ENCODE results near the gene ISLR.

The ISLR gene

GRCh38 chr15:74170875-74171578, 2.5 kb upstream of the ISLR start:
- DNase-seq (ENCODE audit: low read depth in 2 of 3, low spot score in 2 of 3): no peak

- DNase-seq (ENCODE audit: low read depth in 2 of 3, low spot score in 2 of 3): no peak
These were observed 1.5 kb upstream of the ISLR start for GRCh38 chr15:74171965-74172541.

- DNase-seq (ENCODE audit: low read depth in 2 of 3, low spot score in 2 of 3): no peak
These were observed 670 bp upstream of the ISLR start for GRCh38 chr15:74172701-74173379.

DNA sequence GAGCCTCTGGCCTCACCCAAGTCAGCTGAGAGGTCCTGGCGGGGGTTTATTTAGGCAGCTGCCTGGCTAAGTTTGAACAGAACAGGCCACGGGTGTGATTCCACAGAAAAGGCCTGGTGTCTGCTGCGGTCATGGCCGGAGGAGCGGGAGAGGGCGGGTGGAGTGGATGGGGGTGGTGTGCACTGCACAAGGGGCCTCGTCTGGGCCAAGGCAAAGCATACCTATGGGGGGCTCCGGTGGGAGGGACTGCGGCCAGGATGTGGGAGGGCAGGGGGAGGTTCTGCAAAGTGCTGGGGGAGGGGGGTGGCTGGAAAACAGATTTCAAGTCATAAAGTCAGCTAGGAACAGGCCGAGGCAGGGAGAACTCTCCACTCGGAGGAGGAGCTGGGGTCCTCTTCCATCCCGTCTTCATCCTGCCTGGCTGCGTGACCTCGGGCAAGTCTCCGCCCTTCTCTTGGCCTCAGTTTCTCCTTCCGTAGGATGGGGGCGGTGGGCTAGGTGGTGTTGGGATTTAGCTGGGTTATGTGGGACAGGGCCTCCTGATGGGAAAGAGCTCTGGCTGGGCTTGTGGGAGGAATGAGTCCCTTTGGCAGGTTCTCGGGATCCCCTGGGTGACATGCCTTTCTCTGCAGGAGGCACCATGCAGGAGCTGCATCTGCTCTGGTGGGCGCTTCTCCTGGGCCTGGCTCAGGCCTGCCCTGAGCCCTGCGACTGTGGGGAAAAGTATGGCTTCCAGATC, 878 bp downstream of the ISLR start:
- no peak for DNase-seq (ENCODE audit: low read depth in 2 of 3, low spot score in 2 of 3)

DNA sequence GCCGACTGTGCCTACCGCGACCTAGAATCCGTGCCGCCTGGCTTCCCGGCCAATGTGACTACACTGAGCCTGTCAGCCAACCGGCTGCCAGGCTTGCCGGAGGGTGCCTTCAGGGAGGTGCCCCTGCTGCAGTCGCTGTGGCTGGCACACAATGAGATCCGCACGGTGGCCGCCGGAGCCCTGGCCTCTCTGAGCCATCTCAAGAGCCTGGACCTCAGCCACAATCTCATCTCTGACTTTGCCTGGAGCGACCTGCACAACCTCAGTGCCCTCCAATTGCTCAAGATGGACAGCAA, 1.4 kb downstream of the ISLR start:
- DNase-seq (ENCODE audit: low read depth in 2 of 3, low spot score in 2 of 3): no peak

DNA sequence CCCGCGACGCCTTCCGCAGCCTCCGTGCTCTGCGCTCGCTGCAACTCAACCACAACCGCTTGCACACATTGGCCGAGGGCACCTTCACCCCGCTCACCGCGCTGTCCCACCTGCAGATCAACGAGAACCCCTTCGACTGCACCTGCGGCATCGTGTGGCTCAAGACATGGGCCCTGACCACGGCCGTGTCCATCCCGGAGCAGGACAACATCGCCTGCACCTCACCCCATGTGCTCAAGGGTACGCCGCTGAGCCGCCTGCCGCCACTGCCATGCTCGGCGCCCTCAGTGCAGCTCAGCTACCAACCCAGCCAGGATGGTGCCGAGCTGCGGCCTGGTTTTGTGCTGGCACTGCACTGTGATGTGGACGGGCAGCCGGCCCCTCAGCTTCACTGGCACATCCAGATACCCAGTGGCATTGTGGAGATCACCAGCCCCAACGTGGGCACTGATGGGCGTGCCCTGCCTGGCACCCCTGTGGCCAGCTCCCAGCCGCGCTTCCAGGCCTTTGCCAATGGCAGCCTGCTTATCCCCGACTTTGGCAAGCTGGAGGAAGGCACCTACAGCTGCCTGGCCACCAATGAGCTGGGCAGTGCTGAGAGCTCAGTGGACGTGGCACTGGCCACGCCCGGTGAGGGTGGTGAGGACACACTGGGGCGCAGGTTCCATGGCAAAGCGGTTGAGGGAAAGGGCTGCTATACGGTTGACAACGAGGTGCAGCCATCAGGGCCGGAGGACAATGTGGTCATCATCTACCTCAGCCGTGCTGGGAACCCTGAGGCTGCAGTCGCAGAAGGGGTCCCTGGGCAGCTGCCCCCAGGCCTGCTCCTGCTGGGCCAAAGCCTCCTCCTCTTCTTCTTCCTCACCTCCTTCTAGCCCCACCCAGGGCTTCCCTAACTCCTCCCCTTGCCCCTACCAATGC, 2.0 kb downstream of the ISLR start:
- no peak for DNase-seq (ENCODE audit: low read depth in 2 of 3, low spot score in 2 of 3)

- DNase-seq (ENCODE audit: low read depth in 2 of 3, low spot score in 2 of 3): no peak
These were observed 3.0 kb downstream of the ISLR start for GRCh38 chr15:74176262-74177214.

DNA sequence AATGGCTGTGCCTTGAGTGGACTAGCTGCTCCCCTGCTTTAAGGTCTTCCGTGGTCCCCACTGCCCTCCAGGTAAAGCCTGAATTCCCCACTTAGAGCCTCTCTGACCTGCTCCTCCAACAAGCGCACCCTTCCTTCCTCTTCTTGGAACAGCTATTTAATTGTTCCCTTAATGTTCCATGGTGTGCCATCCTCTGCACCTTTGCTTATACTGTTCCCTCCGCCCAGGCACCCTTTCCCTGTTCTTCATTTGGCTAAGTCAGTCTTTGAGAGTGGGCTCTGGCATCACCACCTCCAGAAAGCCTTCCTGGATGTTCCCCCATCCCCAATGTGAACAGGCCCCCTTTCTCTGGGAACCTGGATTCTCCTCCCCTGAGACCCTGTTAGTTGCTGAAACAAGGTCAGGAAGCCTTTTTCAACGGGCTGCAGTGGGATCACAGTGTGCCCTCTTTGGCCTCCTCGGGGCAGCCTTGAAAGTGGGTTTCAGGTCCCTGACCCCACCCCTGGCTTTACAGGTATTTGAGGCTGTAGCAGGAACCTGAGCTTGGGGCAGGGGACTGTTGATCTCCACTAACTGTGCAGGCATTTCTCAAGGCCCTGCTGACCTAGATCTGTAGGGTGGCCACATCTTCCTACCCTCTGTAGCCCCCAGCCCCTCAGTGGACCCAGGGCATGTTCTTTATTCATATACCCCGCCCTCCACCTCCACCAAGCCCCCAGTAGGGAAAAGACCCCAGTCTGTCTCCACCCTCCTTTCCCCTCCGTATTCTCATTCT, 5.0 kb downstream of the ISLR start:
- no peak for DNase-seq (ENCODE audit: low read depth in 2 of 3, low spot score in 2 of 3)

DNA sequence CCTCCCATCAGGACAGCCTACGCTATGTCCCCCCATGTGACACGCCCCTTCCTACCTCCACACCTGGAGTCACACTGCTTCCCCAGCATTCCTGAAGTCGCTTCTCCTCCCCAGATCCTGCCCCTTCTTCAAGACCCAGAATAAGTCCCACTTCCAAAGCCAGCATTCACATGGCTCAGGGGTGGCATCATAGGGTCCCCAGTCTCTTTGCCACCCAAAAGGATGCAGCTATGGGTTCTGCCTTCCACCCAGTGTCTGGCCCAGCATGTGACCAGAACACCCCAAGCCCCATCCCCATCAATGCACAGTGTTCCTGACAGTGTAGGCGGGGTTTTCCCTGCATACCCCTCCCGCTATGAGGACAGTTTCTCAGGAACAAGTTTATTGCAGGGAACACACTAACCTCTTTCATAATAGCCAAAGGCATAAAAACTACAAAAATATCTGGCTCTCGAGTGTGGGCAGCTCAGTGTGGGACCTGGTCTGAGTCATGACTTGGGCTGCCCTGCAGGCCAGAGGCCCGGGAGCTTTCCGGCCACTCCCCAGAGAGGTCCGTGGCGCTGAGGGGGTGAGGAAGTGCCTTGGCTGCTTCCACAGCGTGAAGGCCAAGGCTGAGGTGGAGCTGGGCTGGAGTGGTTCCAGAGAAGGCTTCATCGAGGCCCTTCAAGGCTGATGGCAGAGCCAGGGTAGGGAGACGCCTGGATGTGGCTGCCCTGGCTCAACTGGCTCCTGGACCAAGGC, 5.8 kb downstream of the ISLR start:
- no peak for DNase-seq (ENCODE audit: low read depth in 2 of 3, low spot score in 2 of 3)

- no peak for DNase-seq (ENCODE audit: low read depth in 2 of 3, low spot score in 2 of 3)
These were observed 6.7 kb downstream of the ISLR start for GRCh38 chr15:74179983-74180880.

DNA sequence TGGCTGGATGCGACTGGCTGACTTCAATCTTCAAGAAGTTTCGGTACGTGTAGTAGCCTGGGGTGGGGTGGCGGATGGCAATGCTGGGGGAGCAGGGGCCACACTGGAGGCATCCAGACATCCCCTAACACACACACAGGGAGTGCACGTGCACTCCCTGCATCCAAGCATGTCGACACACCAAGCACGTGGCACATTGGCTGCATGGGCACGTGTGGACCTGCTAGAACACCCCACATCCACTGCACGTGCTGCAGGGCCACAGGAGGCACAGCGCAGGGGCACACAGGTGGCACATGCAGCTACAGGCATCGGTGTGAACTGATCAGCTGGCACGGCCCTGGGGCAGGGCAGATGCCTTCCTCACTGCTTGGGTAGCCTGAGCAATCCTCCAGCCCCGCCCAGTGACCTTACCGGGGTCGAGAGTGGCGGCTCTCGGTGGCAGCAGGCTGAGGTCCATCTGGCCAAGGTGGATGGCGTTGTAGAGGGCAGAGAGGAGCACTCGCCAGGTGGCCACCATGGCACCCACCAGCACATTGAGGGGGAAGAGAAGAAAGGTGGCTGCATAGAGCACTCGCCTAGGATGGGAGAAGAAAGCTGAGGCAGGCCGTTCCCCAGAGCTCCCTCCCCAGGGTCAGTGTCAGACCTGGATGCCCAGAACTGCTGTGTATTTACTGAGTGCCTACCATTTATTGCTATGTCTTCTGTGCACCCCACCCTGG, 7.5 kb downstream of the ISLR start:
- DNase-seq (ENCODE audit: low read depth in 2 of 3, low spot score in 2 of 3): no peak

DNA sequence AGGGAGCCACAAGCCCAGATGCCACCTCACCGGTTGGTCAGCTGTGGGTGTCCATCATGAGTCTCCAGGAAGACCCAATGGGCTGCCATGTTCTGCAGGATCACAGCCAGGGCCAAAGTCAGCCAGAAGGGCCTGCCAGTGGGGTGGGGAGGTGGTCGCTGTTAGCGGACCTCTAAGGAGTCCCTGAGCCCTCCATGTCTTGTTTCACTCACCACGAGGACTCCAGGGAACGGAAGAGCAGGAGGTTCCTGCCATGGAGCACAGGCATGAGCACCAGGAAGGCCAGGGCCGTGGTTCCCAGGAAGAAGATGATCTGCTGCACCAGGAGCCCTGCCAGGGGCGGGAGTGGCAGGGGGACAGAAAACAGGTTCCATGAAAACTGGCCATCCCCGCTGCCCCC, 8.6 kb downstream of the ISLR start:
- DNase-seq (ENCODE audit: low read depth in 2 of 3, low spot score in 2 of 3): no peak

GRCh38 chr15:74184582-74185091, 11.1 kb downstream of the ISLR start:
- DNase-seq (ENCODE audit: low read depth in 2 of 3, low spot score in 2 of 3): peak in 1 of 3 experiments; percentile 8

GRCh38 chr15:74185710-74186348, 12.3 kb downstream of the ISLR start:
- DNase-seq (ENCODE audit: low read depth in 2 of 3, low spot score in 2 of 3): no peak

- DNase-seq (ENCODE audit: low read depth in 2 of 3, low spot score in 2 of 3): no peak
These were observed 14.7 kb downstream of the ISLR start for GRCh38 chr15:74188216-74188615.

- no peak for DNase-seq (ENCODE audit: low read depth in 2 of 3, low spot score in 2 of 3)
These were observed 18.3 kb downstream of the ISLR start for GRCh38 chr15:74191798-74192197.
